NCI-H2029 (cell line): Measurements from ENCODE around the gene DEFB115.
"Not testable (repeated sequence)": the region's sequence is repeated elsewhere in the genome, so short reads cannot be mapped to it uniquely, and the experiment has no call there.

Experiments
- DNase-seq: peaks from one replicate; lab custom pipeline; 2025; lab: John Stamatoyannopoulos, UW

The DEFB115 gene

GRCh38 chr20:31257364-31257763 is at the start of gene DEFB115:
DEFB115 (plus strand) TSS chr20:31257664; CDS start chr20:31257664, 0 bp downstream.
- DNase-seq, result no peak

DNA sequence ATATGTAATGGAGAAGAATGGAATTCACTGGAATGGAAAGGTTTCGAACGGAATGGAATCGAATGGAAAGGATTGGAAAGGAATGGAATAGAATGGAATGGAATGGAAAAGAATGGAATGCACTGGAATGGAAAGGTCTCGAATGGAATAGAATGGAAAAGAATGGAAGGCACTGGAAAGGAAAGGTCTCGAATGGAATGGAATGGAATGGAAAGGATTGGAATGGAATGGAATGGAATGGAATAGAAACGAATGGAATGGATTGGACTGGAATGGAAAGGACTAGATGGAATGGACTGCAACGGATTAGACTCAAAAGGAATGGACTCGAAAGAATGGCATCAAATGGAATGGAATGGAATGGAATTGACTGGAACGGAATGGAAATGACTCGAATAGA is 20.5 kb upstream of the DEFB115 start:
- DNase-seq, result no peak

DNA sequence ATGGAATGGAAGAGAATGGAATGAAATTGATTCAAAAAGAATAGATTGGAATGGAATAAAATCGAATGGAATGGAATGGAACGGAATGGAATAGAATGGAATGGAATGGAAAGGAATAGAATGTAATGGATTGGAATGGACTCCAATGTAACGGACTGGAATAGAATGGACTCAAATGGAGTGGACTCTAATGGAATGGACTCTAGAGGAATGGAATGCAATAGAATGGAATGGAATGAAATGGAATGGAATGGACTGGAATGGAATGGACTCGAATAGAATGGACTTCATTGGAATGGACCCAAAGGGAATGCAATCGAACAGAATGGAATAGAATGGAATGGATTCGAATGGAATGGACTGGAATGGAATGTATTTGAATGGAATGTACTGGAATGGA is 19.7 kb upstream of the DEFB115 start:
- DNase-seq, result no peak

DNA sequence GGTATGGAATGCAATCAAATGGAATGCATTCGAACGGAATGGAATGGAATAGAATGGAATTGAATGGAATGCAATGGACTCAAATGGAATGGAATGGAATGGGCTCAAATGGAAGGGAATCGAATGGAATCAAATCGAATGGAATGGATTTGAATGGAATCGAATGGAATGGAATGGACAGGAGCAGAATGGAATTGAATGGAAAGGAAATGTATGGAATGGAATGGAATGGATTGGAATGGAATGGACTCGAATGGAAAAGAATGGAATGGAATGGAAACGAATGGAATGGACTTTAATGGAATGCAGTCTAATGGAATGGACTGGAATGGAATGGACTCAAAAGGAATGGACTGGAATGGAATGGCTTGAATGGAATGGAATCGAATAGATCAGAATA is 18.3 kb upstream of the DEFB115 start:
- no peak for DNase-seq

- no peak for DNase-seq
Observed at GRCh38 chr20:31256959-31257358, 505 bp upstream of the DEFB115 start.

GRCh38 chr20:31260326-31260932 is 3.0 kb downstream of the DEFB115 start:
- no peak for DNase-seq

DNA sequence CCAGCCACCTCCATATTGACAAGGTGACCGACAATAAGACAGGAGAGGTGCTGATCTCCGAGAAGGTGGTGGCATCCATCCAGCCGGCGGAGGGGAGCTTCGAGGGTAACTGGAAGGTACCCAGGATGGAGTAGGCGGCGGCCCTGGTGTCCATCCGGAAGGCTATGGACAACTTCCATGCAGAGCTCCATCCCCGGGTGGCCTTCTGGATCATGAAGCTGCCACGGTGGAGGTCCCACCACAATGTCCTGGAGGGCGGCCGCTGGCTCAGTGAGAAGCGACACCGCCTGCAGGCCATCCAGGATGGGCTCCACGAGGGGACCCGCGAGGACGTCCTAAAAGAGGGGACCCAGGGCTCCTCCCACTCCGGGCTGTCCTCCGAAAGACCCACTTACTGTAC is 17.0 kb downstream of the DEFB115 start:
- DNase-seq, result no peak

DNA sequence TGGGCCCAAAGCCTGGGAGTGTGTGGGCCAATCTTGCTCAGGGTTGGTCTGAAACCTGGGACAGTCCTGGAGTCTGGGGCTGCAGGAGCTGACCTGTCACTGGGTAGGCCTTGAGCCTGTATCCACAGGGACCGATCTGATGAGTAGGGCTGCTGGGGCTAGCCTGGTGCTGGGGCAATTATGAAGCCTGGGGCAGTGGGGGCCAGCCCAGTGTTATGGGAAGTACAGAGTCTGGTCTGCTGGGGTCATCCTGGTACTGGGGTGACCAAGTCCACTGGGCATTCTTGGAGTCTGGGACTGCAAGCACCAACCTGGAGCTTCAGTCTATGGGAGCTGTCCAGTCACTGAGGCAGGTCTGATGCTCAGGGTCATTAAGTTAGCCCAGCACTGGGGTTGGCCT is 20.7 kb downstream of the DEFB115 start:
- no peak for DNase-seq

DNA sequence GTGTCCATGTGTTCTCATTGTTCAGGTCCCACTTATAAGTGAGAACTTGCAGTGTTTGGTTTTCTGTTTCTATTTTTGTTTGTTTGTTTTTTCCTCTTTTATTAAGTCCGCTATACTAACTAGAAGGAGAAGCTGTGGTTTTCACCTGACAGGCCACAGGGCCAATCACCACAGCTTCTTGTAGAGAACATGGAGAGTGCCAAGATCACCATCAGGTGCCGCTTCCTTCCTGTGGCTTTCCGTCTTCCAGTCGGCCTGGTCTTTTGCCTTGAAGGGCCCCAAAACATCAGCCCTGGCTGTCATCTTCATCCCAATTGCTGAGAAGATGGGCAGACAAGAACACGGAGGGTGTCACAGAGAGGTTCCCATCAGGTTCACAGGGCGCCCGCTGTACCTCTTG is 27.5 kb downstream of the DEFB115 start:
- DNase-seq, result not testable (repeated sequence)

GRCh38 chr20:31308535-31309162 is 51.2 kb downstream of the DEFB115 start, which contains the start of gene DEFB116:
DEFB116 (minus strand) TSS chr20:31308585; CDS start chr20:31308585, 0 bp downstream.
- DNase-seq, result no peak
